Stimulated activated CD4-positive, alpha-beta T cell treated with anti-CD3 and anti-CD28 coated beads, Interleukin-2, amount 100 ng/mL, for 4 hours (primary cell): ENCODE measurements around the gene CLNK.
A peak's percentile ranks its signal among the peaks of the same experiment; 100 is the strongest.

Experiments used
- DNase-seq: peaks from one replicate; pipeline ENCODE4 v3.0.0-alpha.2; 2020; ENCODE audit warnings: low read depth

The CLNK gene

GRCh38 chr4:10504570-10505179 lies 179.9 kb downstream of the CLNK start:
- no peak for DNase-seq

GRCh38 chr4:10502717-10503116 lies 181.9 kb downstream of the CLNK start:
- no peak for DNase-seq

GRCh38 chr4:10500776-10501175 lies 183.8 kb downstream of the CLNK start:
- DNase-seq: no peak

DNA sequence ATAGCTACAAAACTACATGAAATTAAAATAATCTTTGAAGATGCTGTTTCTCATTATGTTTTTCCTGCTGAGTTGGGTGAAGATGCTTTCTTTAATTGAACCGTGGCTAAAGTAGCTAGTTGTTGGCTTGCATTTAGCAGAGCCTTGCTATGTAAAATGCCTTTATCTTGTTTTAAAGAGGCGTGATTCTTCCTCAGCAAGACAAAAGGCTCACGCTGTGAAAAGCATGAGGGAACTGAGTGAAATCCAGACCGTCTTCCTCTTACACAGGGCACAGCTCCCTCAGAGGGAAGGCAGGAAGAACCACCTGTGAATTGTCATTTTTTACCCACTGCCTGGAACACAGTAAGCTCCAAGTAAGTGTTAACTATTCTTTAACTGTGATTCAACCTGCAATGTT lies 188.4 kb downstream of the CLNK start:
- no peak for DNase-seq

- no peak for DNase-seq
These were observed 188.9 kb downstream of the CLNK start for GRCh38 chr4:10495651-10496050.

GRCh38 chr4:10492464-10492863 lies 192.1 kb downstream of the CLNK start:
- no peak for DNase-seq

DNA sequence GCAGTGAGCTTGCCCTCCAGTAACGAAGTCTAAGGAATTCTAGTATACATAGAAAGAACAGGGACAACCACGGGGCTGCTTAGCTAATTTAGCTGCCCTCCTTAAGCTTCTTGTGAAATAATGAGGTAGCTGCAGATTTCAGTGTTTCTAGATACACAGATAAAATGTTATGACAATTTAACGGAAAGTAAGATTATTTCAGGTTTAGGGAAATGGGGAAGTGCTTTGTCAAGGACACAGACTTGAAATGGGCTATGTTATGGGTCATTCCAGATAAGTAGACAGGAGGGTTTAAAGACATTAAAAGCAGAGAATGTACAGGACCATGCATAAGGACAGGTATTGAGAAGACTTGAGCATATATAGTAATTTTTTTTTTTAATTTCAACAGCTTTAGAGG lies 193.2 kb downstream of the CLNK start:
- no peak for DNase-seq

- no peak for DNase-seq
These were observed 193.6 kb downstream of the CLNK start for GRCh38 chr4:10490996-10491395.

DNA sequence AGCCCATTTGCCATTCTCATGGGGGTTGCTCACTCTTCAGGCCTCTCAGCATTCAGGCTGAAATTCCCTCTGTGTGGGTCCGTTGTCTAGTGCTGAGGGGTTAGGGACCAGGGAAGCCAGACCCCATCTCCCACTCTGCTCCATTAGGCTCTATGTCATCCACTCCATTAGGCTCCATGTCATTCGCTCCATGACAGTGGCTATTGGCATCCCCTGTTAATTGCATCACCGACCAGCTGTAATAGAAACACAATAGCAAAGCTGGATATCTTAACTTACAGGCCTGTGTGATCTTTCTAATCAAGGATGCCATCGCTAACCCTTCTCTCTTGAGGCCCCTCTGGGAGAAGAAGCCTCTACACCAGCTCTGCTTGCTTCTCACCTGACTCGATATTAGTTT lies 201.7 kb downstream of the CLNK start:
- no peak for DNase-seq

DNA sequence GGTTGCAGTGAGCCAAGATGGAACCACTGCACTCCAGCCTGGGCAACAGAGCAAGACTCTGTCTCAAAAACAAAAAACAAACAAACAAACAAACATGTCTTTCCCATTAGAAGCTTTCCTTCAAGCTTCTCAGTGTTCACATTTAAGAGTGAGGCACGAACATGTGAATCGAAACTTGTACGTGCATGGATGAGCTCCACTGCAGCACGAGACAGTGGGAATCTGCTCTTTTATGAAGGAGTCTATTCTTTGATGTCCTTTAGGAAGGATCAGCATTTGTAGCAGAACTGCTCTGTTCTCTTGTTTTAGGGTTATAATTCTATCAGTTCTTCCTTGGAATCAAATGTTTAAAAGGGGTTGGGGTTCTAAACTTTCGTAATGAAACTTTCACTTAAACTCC lies 204.0 kb downstream of the CLNK start:
- DNase-seq: no peak

- DNase-seq: no peak
These were observed 205.9 kb downstream of the CLNK start for GRCh38 chr4:10478621-10479020.

- no peak for DNase-seq
These were observed 214.1 kb downstream of the CLNK start for GRCh38 chr4:10470505-10470904.

- DNase-seq: no peak
These were observed 218.4 kb downstream of the CLNK start for GRCh38 chr4:10466161-10466560.

GRCh38 chr4:10462876-10463275 lies 221.7 kb downstream of the CLNK start:
- DNase-seq: no peak

DNA sequence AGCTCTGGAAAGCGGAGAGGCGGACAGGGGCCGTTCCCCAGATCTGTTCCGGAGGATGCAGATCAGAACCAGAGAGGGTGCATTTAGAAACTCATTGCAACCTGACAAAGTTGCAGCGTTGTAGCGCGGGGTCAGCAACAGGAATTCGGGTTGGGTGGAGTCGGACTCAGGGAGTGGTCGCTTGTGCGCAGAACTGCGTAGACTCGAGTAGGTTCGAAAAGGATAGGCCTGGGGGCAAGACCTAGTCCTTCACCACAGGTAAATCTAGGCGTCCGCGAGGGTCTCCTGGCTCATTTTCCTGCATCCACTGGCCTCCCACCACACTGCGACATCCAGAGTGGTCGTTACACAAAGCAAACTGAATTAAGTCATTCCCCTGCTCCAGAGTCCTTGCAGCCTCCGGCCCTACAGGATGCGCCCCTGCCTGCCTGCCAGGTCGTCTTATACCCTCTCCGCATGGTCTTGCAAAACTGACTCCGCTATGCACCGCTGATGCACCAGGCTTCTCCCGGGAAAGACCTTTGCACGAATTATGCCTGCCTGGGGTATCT lies 222.6 kb downstream of the CLNK start:
- no peak for DNase-seq

DNA sequence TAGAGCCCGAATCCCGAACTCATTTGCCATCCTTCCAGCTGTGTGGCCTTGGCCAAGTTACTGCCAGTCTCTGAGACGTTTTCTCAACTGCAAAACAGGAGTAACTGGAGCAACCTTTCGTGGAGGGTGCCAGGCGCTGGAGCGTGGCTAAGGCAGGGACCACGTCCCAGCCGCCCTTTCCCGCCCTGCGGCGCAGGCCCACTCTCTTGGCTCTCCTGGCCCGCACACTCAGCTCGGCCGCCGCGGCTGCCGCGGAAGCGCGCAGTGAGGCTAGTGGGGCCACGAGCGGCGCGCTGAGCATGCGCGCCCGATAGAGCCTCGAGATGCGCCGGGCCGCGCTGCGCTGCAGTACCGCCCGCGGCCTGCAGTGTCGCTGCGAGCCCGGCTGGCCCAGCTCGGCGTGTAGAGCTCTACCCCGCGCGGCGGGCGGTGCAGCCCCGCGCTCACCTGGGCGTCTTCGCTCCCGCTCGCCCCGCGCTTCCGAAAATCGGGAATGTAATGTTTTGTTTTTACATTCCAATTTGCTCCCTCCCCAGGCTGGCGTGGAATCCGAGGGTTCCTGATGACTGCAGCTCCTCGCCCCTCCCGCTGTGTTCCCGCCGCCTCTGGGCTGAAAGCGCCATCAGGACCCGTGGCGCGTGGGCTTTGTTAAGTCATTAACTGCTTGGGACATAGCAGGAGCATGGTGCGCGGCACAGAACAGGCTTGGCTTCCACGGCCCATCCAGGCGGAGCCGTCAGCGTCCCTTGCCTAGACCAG lies 223.3 kb downstream of the CLNK start:
- DNase-seq: peak; percentile 62

- no peak for DNase-seq
These were observed 224.1 kb downstream of the CLNK start for GRCh38 chr4:10460313-10461047.

DNA sequence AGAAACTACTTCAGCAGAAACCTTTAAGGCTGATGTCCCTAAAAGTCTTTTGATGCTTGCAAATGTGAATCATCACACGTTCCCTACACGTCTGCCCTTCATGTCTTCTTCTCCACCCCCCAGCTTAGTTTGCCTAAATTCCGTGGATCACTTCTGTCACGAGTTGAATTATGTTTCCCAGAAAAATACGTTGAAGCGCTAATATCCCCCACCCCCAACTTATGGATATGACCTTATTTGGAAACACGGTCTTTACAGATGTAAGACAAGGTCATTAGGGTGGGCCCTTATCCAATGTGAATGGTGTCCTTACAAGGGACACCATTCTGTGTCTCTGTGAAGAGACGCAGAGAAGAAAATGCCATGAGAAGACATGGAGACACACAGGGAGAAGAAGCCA lies 225.3 kb downstream of the CLNK start:
- no peak for DNase-seq

GRCh38 chr4:10458177-10458576 lies 226.4 kb downstream of the CLNK start:
- no peak for DNase-seq

DNA sequence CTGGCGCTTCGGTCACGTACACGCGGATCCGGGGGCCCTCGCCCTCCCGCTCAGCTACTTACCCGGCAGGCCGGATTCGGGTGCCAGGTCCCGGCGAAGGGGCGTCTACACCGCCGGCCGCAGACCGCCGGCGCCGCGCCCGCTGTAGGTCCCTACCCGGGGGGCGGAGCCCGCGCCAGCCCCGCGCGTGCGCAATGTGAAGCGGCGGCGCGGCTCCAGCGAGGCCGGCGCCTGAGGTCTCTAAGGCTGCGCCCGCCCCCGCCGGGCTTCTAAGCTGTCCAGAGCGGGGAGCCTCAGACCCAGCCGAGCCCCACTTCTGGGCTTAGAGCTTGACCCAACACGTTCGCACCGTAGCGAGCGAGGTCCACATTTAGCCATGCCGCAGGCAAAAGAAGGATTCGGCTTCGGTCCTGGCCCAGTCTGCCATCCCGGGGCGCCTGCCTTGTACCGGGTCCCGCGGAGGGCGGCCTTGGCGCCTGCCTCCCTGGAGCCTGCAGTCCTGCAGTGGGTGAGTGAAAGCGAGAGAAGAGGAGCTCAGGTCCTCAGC lies 227.2 kb downstream of the CLNK start, which contains the start of gene ZNF518B:
Gene ZNF518B (minus strand): TSS at position 172 of the 547 bp plus-strand sequence. CDS start 11,098 bp downstream, outside the sequence.
- DNase-seq: peak; percentile 71

GRCh38 chr4:10456595-10457254 lies 227.8 kb downstream of the CLNK start:
- peak; percentile 39 for DNase-seq

DNA sequence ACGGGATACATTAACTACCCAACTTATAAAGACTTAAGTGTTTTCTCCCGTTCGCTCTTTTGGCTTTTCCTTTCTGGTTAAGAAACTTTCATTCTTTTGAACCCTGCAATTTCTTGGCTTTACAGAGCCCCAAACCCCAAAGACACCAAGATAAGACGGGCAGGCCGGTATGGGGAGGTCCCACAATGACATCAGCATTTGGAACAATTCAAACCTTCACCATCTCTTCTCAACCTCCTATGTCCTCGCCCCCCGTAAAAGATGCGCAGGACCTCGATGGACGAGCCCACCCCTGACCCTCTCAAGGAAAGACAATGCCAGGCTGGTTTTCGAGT lies 228.3 kb downstream of the CLNK start:
- DNase-seq: no peak
